Measurements from ENCODE around the gene AGPAT4.
"Not testable (repeated sequence)": the region's sequence is repeated elsewhere in the genome, so short reads cannot be mapped to it uniquely, and the experiment has no call there.

DNA sequence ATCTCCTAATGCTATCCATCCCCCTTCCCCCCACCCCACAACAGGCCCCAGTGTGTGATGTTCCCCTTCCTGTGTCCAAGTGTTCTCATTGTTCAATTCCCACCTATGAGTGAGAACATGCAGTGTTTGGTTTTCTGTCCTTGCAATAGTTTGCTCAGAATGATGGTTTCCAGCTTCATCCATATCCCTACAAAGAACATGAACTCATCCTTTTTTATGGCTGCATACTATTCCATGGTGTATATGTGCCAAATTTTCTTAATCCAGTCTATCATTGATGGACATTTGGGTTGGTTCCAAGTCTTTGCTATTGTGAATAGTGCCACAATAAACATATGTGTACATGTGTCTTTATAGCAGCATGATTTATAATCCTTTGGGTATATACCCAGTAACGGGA lies 101.1 kb downstream of the AGPAT4 start:
- TF ChIP-seq EP300 (IDR thresholded peaks at IDR 0.05; ENCODE audit: borderline replicate concordance in 1 of 2, low read depth in 1 of 2, low read length in 1 of 2); YY1 (IDR thresholded peaks at IDR 0.05; ENCODE audit: low read depth); NFIC (IDR thresholded peaks at IDR 0.05; ENCODE audit: borderline replicate concordance); TAF1 (IDR thresholded peaks at IDR 0.05; ENCODE audit: borderline replicate concordance, low read depth, low read length); SIN3A (IDR thresholded peaks at IDR 0.05; ENCODE audit: borderline replicate concordance, low read depth, low read length); RFX5 (IDR thresholded peaks at IDR 0.05; ENCODE audit: low read length); FOXJ3 (CRISPR knock-in tag; IDR thresholded peaks at IDR 0.05); NRF1 (IDR thresholded peaks at IDR 0.05; ENCODE audit: low read depth, low read length): not testable (repeated sequence)
- TF ChIP-seq, protein P1, sequence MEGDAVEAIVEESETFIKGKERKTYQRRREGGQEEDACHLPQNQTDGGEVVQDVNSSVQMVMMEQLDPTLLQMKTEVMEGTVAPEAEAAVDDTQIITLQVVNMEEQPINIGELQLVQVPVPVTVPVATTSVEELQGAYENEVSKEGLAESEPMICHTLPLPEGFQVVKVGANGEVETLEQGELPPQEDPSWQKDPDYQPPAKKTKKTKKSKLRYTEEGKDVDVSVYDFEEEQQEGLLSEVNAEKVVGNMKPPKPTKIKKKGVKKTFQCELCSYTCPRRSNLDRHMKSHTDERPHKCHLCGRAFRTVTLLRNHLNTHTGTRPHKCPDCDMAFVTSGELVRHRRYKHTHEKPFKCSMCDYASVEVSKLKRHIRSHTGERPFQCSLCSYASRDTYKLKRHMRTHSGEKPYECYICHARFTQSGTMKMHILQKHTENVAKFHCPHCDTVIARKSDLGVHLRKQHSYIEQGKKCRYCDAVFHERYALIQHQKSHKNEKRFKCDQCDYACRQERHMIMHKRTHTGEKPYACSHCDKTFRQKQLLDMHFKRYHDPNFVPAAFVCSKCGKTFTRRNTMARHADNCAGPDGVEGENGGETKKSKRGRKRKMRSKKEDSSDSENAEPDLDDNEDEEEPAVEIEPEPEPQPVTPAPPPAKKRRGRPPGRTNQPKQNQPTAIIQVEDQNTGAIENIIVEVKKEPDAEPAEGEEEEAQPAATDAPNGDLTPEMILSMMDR (IDR thresholded peaks at IDR 0.05) = not testable (repeated sequence)
- TF ChIP-seq, protein P2, sequence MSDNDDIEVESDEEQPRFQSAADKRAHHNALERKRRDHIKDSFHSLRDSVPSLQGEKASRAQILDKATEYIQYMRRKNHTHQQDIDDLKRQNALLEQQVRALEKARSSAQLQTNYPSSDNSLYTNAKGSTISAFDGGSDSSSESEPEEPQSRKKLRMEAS (IDR thresholded peaks at IDR 0.05; ENCODE audit: low read depth) = not testable (repeated sequence)
